RWPE1 (cell line): ENCODE data around the gene NCDN.

ENCODE experiments used
- CTCF ChIA-PET: fragments of 350-600 bp; sonication (Branson Sonifier 250); formaldehyde crosslinking; extraction: SDS; loops from one replicate; lab custom pipeline; 2021; lab: Yijun Ruan, JAX
- POLR2A ChIA-PET: fragments of 400-600 bp; formaldehyde crosslinking; extraction: SDS; loops from one replicate; lab custom pipeline; 2020; ENCODE audit warnings: antibody characterized with exemption; ENCODE audit not compliant: low non-redundant PET; lab: Yijun Ruan, JAX
- DNase-seq: peaks from one replicate; pipeline ENCODE4 v3.0.0; 2012; ENCODE audit warnings: low spot score
- H3K27ac ChIP-seq: fragments of 450-650 bp; 2 replicates; pipeline ENCODE4 v1.5.1; 2017
- TF ChIP-seq, protein P1 (sequence below): fragments of 450-650 bp; conservative IDR thresholded peaks from 2 replicates; pipeline ENCODE4 v1.5.1; 2017; ENCODE audit warnings: low read depth, mild to moderate bottlenecking

NCDN gene

DNA sequence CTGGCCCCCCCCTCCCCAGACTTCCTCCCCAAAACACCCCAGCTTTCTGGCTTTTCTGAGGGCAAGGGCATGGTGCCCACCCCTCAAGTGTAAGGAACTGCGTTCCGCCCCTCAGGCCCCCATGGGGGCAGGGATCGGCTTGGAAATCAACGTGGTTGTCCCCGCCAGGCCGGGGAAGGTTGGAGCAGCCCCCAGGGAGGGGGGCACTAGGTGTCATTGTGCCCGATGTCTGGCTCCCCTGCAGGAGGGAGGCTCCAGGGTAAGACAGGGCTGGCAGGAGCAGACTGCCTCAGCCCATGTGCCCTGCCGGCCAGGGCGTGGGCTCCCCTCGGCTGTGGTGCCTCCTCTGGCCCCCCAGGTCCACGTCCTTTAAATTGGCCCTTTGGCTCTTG lies 8.1 kb downstream of the NCDN start:
- POLR2A ChIA-PET: interaction anchor here (0.6 kb wide), 1 partner anchor 156 kb away, joined by 6 read pairs; no protein-coding TSS in a partner anchor
- H3K27ac ChIP-seq: no peak overlapping the region
- TF ChIP-seq, protein P1, sequence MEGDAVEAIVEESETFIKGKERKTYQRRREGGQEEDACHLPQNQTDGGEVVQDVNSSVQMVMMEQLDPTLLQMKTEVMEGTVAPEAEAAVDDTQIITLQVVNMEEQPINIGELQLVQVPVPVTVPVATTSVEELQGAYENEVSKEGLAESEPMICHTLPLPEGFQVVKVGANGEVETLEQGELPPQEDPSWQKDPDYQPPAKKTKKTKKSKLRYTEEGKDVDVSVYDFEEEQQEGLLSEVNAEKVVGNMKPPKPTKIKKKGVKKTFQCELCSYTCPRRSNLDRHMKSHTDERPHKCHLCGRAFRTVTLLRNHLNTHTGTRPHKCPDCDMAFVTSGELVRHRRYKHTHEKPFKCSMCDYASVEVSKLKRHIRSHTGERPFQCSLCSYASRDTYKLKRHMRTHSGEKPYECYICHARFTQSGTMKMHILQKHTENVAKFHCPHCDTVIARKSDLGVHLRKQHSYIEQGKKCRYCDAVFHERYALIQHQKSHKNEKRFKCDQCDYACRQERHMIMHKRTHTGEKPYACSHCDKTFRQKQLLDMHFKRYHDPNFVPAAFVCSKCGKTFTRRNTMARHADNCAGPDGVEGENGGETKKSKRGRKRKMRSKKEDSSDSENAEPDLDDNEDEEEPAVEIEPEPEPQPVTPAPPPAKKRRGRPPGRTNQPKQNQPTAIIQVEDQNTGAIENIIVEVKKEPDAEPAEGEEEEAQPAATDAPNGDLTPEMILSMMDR: no peak
- no peak for DNase-seq
- CTCF ChIA-PET: interaction anchor here (0.6 to 1.3 kb wide), 3 partner anchors 114 to 233 kb away, joined by 3 to 6 read pairs (median 4); no protein-coding TSS in a partner anchor

- POLR2A ChIA-PET: no interaction called here
- CTCF ChIA-PET: interaction anchor here (2.4 kb wide), 1 partner anchor 159 kb away, joined by 14 read pairs; no protein-coding TSS in a partner anchor
- TF ChIP-seq, protein P1: no peak
- no peak overlapping the region for H3K27ac ChIP-seq
- no peak for DNase-seq
These were observed 10.5 kb downstream of the NCDN start for GRCh38 chr1:35567947-35568558.

DNA sequence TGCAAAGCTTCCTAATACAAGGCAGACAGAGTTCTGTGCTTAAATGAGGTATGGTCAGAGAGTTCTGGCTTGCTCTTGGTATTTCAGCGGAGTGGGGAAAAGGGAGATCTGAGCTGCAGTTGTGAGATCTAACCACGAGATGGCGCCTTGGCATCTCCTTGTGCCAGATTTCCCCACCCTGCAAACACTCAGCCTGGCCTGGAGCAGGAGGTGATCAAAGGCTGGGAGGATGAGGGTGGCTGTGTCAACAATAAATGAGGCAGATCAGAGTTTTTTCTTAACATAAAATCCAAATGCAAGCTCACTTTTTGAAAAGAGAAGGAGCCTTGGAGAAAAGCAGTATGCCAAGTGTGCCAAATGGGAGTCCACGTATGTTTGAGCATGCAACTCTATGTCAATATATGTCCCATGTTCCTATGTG lies 11.4 kb downstream of the NCDN start:
- TF ChIP-seq, protein P1: peak; percentile 86
- DNase-seq: peak; percentile 78
- no peak overlapping the region for H3K27ac ChIP-seq
- ChIA-PET CTCF (interaction anchor here (0.6 to 2.4 kb wide), 8 partner anchors 8 to 174 kb away, joined by 3 to 14 read pairs (median 4); no protein-coding TSS in a partner anchor), POLR2A (no interaction called here)

- H3K27ac ChIP-seq: no peak overlapping the region
- TF ChIP-seq, protein P1: no peak
- POLR2A ChIA-PET: no interaction called here
- CTCF ChIA-PET: no interaction called here
- no peak for DNase-seq
These were observed 12.3 kb downstream of the NCDN start for GRCh38 chr1:35569936-35570335.

- ChIA-PET POLR2A (no interaction called here), CTCF (interaction anchor here (0.6 kb wide), 1 partner anchor 144 kb away, joined by 4 read pairs; no protein-coding TSS in a partner anchor)
- no peak for DNase-seq
- H3K27ac ChIP-seq: no peak overlapping the region
- TF ChIP-seq, protein P1: no peak
These were observed 13.1 kb downstream of the NCDN start for GRCh38 chr1:35570589-35571137.

DNA sequence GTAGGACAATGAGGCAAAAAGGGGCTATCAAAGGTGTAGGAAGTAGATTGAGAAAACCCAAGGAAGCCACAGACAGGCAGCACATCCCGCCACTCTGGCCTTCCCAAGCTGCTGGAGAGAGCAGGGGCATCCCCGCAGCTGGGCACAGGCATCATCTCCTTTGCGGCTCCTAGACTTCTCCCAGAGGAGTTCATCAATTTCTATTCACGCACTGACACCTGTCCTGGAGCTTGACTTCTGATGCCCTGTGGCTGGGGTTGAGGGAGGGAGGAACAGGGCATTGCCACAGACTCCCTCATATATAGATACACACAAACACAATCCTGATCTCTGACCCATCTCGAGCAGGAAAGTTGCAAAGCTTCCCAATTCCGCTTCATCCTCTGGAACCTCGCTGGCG lies 13.7 kb downstream of the NCDN start:
- CTCF ChIA-PET: interaction anchor here (0.6 kb wide), 3 partner anchors 116 to 144 kb away, joined by 3 to 4 read pairs (median 4); no protein-coding TSS in a partner anchor
- no peak for DNase-seq

More for the DNA sequence above, 13.7 kb downstream of the NCDN start:
- TF ChIP-seq, protein P1: no peak
- POLR2A ChIA-PET: no interaction called here
- no peak overlapping the region for H3K27ac ChIP-seq
